WTC11 (cell line): ENCODE measurements around the gene SLC27A4. TPM values are rescaled to one million over a fixed set of nuclear protein-coding genes. Genes with fewer than 3 reads are reported as not detected.

Experiments used
- ATAC-seq: fragments of 200-7000 bp; cut with Tn5 transposase; 2 replicates; pipeline ENCODE4 v1.10.0; 2021; ENCODE audit warnings: mild to moderate bottlenecking, moderate library complexity
- CTCF ChIA-PET: fragments of 300-600 bp; sonication (Branson Sonifier 250); formaldehyde crosslinking; loops from one replicate; lab custom pipeline; 2021; ENCODE audit warnings: antibody characterized with exemption; lab: Charles Lee
- POLR2A ChIA-PET: fragments of 350-600 bp; sonication (Branson Sonifier 250); formaldehyde crosslinking; loops from one replicate; lab custom pipeline; 2021; ENCODE audit warnings: antibody characterized with exemption; lab: Charles Lee
- DNase-seq: peaks from one replicate; pipeline ENCODE4 v3.0.0; 2021; ENCODE audit warnings: low spot score
- H3K27ac Mint-ChIP-seq: 2 replicates; pipeline ENCODE4 v1.8.0; 2021; ENCODE audit warnings: mixed read lengths
- H3K27me3 Mint-ChIP-seq: 2 replicates; pipeline ENCODE4 v1.8.0; 2021; ENCODE audit warnings: low read depth, mild to moderate bottlenecking, moderate library complexity, mixed read lengths
- H3K36me3 Mint-ChIP-seq: 2 replicates; pipeline ENCODE4 v1.8.0; 2021; ENCODE audit warnings: mixed read lengths
- H3K4me1 Mint-ChIP-seq: 2 replicates; pipeline ENCODE4 v1.8.0; 2022; ENCODE audit warnings: mixed read lengths
- H3K4me3 Mint-ChIP-seq: 2 replicates; pipeline ENCODE4 v1.8.0; 2021; ENCODE audit warnings: mild to moderate bottlenecking, moderate library complexity, mixed read lengths
- H3K9me3 Mint-ChIP-seq: 2 replicates; pipeline ENCODE4 v1.8.0; 2021; ENCODE audit warnings: mixed read lengths
- ATF1 ChIP-seq: sonication (generic); formaldehyde crosslinking; IDR thresholded peaks from 2 replicates; pipeline ENCODE4 v1.8.1; 2023; ENCODE audit warnings: mild to moderate bottlenecking, moderate library complexity, missing genetic modification reagents
- ATF6 ChIP-seq: sonication (generic); formaldehyde crosslinking; IDR thresholded peaks from 2 replicates; pipeline ENCODE4 v1.8.1; 2023; ENCODE audit warnings: mild to moderate bottlenecking, missing genetic modification reagents
- CREB1 ChIP-seq: sonication (generic); formaldehyde crosslinking; IDR thresholded peaks from 2 replicates; pipeline ENCODE4 v1.8.0; 2023; ENCODE audit warnings: mild to moderate bottlenecking, missing genetic modification reagents
- ELF4 ChIP-seq: sonication (generic); formaldehyde crosslinking; IDR thresholded peaks from 2 replicates; pipeline ENCODE4 v1.8.1; 2022; ENCODE audit warnings: low read depth, mild to moderate bottlenecking, moderate library complexity, missing genetic modification reagents
- FOXP1 ChIP-seq: sonication (generic); formaldehyde crosslinking; IDR thresholded peaks from 2 replicates; pipeline ENCODE4 v1.8.0; 2022; ENCODE audit warnings: missing genetic modification reagents, mild to moderate bottlenecking, moderate library complexity, borderline replicate concordance
- HMGXB4 ChIP-seq: sonication (generic); formaldehyde crosslinking; IDR thresholded peaks from 2 replicates; pipeline ENCODE4 v1.8.1; 2023; ENCODE audit warnings: mild to moderate bottlenecking, moderate library complexity, missing genetic modification reagents
- NR3C1 ChIP-seq: sonication (generic); formaldehyde crosslinking; conservative IDR thresholded peaks from 2 replicates; pipeline ENCODE4 v1.8.1; 2023; ENCODE audit warnings: low read depth, mild to moderate bottlenecking, missing genetic modification reagents
- PRRX2 ChIP-seq: fragments of 250-450 bp; sonication (Bioruptor Pico); IDR thresholded peaks from 2 replicates; pipeline ENCODE4 v1.8.0; 2021; ENCODE audit warnings: mild to moderate bottlenecking
- USF1 ChIP-seq: sonication (generic); formaldehyde crosslinking; IDR thresholded peaks from 2 replicates; pipeline ENCODE4 v1.8.0; 2022; ENCODE audit warnings: mild to moderate bottlenecking, missing genetic modification reagents
- ZNF219 ChIP-seq: sonication (generic); formaldehyde crosslinking; IDR thresholded peaks from 2 replicates; pipeline ENCODE4 v1.8.0; 2023; ENCODE audit warnings: missing genetic modification reagents, mild to moderate bottlenecking, borderline replicate concordance
- total RNA-seq: library from RNA; stranded (reverse); gene quantifications from 3 replicates; pipeline ENCODE4 v1.2.3, GENCODE V29; 2021
- TF ChIP-seq, protein P1 (sequence below): sonication (generic); formaldehyde crosslinking; IDR thresholded peaks from 2 replicates; pipeline ENCODE4 v1.8.0; 2022; ENCODE audit warnings: missing genetic modification reagents
- TF ChIP-seq, protein P2 (sequence below): sonication (generic); formaldehyde crosslinking; IDR thresholded peaks from 2 replicates; pipeline ENCODE4 v1.8.1; 2022; ENCODE audit warnings: low read depth, mild to moderate bottlenecking, moderate library complexity, missing genetic modification reagents, borderline replicate concordance

Gene SLC27A4
- total RNA-seq, 1 experiment from 2014 or later = 23.8 TPM

DNA sequence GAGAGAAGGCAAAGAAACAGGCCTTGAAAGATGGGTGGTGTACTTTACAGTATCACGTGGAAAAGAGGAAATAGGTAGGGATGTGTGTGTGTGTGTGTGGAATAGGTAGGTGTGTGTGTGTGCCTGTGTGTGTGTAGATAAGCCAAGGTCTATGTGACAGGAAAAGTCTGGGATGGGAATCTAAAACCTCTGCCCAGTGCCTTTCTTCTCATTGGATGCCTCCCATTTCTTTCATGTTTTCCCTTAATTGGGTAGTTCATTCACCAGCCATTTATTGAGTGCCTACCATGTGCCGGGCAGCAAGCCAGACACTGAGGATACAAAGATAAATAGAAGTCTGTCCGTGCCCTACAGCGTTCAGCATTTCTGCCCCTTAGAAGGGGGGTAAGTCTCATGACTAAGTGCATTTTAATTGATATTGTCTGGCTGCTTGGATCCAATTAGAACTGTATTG, 31.9 kb downstream of the SLC27A4 start (continued):
- TF ChIP-seq, protein P1, sequence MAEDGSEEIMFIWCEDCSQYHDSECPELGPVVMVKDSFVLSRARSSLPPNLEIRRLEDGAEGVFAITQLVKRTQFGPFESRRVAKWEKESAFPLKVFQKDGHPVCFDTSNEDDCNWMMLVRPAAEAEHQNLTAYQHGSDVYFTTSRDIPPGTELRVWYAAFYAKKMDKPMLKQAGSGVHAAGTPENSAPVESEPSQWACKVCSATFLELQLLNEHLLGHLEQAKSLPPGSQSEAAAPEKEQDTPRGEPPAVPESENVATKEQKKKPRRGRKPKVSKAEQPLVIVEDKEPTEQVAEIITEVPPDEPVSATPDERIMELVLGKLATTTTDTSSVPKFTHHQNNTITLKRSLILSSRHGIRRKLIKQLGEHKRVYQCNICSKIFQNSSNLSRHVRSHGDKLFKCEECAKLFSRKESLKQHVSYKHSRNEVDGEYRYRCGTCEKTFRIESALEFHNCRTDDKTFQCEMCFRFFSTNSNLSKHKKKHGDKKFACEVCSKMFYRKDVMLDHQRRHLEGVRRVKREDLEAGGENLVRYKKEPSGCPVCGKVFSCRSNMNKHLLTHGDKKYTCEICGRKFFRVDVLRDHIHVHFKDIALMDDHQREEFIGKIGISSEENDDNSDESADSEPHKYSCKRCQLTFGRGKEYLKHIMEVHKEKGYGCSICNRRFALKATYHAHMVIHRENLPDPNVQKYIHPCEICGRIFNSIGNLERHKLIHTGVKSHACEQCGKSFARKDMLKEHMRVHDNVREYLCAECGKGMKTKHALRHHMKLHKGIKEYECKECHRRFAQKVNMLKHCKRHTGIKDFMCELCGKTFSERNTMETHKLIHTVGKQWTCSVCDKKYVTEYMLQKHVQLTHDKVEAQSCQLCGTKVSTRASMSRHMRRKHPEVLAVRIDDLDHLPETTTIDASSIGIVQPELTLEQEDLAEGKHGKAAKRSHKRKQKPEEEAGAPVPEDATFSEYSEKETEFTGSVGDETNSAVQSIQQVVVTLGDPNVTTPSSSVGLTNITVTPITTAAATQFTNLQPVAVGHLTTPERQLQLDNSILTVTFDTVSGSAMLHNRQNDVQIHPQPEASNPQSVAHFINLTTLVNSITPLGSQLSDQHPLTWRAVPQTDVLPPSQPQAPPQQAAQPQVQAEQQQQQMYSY (CRISPR knock-in tag) = no peak
- TF ChIP-seq ATF6 (CRISPR knock-in tag) (no peak), FOXP1 (no peak), PRRX2 (CRISPR knock-in tag) (no peak), HMGXB4 (CRISPR knock-in tag) (no peak), ATF1 (no peak)

DNA sequence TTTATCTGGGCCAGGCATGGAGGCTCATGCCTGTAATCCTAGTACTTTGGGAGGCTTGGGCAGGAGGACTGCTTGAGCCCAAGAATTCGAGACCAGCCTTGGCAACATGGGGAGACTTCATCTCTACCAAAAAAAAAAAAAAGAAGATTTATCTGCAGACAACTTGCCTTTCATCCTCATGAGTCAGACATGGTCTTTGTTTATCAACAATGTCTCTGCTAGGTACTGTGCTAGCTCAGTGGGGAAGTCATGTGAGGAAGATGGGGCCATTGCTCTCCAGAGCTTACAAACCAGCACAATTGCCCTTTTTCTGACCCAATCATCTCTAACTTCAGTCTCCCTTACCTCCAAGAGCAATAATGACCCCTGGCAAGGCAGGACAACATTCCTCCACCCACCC, 32.5 kb downstream of the SLC27A4 start:
- CTCF ChIA-PET = interaction anchor here (3.9 kb wide), 1 partner anchor 38 kb away, joined by 35 read pairs; no protein-coding TSS in a partner anchor
- TF ChIP-seq NR3C1 (CRISPR knock-in tag) (no peak), ELF4 (CRISPR knock-in tag) (no peak), USF1 (CRISPR knock-in tag) (no peak), FOXP1 (no peak)
- TF ChIP-seq, protein P2, sequence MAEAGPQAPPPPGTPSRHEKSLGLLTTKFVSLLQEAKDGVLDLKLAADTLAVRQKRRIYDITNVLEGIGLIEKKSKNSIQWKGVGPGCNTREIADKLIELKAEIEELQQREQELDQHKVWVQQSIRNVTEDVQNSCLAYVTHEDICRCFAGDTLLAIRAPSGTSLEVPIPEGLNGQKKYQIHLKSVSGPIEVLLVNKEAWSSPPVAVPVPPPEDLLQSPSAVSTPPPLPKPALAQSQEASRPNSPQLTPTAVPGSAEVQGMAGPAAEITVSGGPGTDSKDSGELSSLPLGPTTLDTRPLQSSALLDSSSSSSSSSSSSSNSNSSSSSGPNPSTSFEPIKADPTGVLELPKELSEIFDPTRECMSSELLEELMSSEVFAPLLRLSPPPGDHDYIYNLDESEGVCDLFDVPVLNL = no peak
- ATAC-seq = no peak
- Mint-ChIP-seq H3K4me3 (peak overlapping the region; percentile 95), H3K27ac (no peak overlapping the region), H3K4me1 (peaks cover 21% of the 10 kb centered on the region), H3K9me3 (no peaks in the 10 kb centered on the region), H3K36me3 (no peaks in the 10 kb centered on the region), H3K27me3 (peaks cover 17% of the 10 kb centered on the region)
- no peak for DNase-seq
- POLR2A ChIA-PET = no interaction called here

DNA sequence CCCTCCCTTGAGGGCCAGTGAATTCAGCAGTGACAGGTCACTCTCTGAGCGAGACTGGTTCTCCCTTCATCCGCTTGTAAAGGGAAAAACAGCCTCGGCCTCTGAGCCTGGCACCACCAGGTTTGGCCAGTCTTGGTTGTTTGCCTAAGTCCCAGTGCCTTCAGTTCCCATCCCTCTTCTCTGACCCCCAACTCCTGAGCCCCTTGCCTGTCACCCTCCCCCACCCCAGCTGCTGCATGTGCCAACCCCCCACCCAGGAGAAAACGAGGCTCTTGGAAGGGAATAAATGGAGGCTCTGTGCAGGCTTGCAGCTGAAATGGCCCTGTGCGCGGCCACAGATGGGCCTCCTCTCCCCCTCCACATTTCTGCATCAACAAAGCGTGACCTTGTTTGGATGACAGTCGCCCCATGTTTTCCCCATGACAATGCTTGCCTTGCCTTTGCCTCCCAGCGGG, 33.9 kb downstream of the SLC27A4 start:
- no peak for ATAC-seq
- H3K27me3 Mint-ChIP-seq = peaks cover 13% of the 10 kb centered on the region
- TF ChIP-seq ZNF219 (CRISPR knock-in tag) (no peak), CREB1 (CRISPR knock-in tag) (no peak)
- no peak overlapping the region for H3K4me3 Mint-ChIP-seq
- no peaks in the 10 kb centered on the region for H3K9me3 Mint-ChIP-seq
- POLR2A ChIA-PET = interaction anchor here (0.5 kb wide), 1 partner anchor 11 kb away, joined by 3 read pairs; no protein-coding TSS in a partner anchor
- no peak for DNase-seq
- CTCF ChIA-PET = no interaction called here
- peaks cover 21% of the 10 kb centered on the region for H3K4me1 Mint-ChIP-seq
- H3K27ac Mint-ChIP-seq = no peak overlapping the region
- H3K36me3 Mint-ChIP-seq = peaks cover 9% of the 10 kb centered on the region
